NCI-H2227 (cell line): ENCODE measurements around the gene TMEM11.

Experiments
- DNase-seq: peaks from one replicate; lab custom pipeline; 2025; ENCODE audit not compliant: unreplicated experiment; lab: John Stamatoyannopoulos, UW

The TMEM11 gene

GRCh38 chr17:21164216-21164615 lies 49.7 kb downstream of the TMEM11 start:
- DNase-seq = no peak

DNA sequence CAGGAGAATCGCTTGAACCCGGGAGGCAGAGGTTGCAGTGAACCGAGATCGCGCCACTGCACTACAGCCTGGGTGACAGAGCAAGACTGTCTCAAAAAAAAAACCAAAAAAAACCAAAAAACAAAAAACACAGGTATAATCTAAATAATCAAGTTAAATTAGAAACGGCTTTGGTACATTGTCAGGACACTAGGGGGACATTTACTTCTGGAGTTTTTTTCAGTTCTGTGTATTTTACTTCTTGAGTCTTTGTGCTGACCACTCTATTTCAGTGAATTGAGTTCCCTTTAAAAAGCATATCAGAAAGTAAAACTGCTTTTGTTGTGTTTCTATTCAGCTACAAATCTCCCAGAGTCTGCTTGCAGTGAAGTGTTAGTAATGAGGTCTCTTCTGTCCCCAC lies 50.9 kb downstream of the TMEM11 start:
- no peak for DNase-seq

- no peak for DNase-seq
Observed at GRCh38 chr17:21162394-21162775, 51.6 kb downstream of the TMEM11 start.

DNA sequence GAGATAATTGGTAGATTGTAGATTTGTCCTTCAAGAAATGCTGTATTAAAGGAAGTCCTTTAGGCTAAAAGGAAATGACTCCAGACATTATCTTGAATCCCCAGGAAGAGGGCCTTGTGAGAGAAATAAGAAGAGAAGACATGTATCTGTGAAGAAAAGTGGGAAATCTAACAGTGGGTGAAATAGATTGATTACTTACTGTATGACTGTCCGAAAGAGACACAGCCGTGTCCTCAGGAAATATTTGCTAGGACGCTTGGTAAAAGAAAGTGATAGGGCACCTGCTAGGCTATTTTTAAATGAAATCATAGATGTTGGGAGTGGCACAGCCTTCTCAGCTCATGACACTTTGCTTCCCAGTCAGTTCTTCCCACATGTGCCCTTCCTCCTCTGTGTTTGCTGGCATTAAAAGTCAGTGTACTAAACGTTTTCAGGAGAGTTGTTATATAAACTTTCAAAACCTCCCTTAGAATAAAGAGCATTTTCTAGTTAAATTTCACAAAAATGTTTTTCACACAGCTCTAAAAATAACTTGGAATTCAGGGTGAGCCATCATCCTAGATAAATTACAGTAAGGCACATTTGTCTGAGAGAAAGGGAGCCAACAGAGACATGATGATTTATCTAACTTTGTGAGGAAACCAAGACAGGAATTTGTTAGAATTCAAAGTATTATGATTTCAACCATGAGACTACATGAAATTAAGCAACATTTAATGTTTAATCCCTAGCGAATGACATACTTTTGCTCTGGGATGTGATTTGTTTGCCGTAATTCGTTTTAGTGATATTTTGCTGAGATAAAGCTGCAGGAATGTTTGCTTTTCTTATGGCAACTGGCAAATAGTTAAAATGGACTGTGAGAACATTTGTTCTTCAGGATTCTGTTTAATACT lies 52.2 kb downstream of the TMEM11 start:
- DNase-seq = no peak

DNA sequence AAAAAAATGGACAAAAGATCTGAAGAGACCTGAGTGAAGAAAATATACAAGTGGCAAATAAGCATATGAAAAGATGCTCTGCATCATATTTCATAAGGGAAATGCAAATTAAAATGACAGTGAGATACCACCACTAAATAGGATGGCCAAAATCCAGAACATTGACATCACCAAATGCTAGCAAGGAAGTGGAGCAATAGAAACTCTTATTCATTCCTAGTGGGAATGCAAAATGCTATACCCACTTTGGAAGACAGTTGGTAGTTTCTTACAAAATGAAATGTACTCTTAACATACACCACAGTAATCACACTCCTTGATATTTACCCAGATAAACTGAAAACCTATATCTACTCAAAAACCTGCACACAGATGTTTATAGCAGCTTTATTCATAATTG lies 53.6 kb downstream of the TMEM11 start:
- no peak for DNase-seq

- no peak for DNase-seq
Observed at GRCh38 chr17:21157586-21158370, 56.2 kb downstream of the TMEM11 start.

GRCh38 chr17:21152731-21153130 lies 61.2 kb downstream of the TMEM11 start:
- DNase-seq = no peak

GRCh38 chr17:21149621-21150020 lies 64.3 kb downstream of the TMEM11 start:
- DNase-seq = no peak
